Stimulated activated CD8-positive, alpha-beta memory T cell treated with anti-CD3 and anti-CD28 coated beads, Interleukin-7, amount 100 ng/mL, for 4 hours (primary cell): ENCODE results near the gene SPDEF.
A peak's percentile ranks its signal among the peaks of the same experiment; 100 is the strongest.

Source experiments
- DNase-seq, 2 donors: peaks; one replicate each; pipeline ENCODE4 v3.0.0-alpha.2; 2020; ENCODE audit warnings: low read depth in 2 of 2

SPDEF gene

GRCh38 chr6:34527751-34528670, 28.1 kb downstream of the SPDEF start:
- DNase-seq, result no peak

- peak; percentile 90 to 91 for DNase-seq
Observed at GRCh38 chr6:34526992-34527728, 29.0 kb downstream of the SPDEF start.

DNA sequence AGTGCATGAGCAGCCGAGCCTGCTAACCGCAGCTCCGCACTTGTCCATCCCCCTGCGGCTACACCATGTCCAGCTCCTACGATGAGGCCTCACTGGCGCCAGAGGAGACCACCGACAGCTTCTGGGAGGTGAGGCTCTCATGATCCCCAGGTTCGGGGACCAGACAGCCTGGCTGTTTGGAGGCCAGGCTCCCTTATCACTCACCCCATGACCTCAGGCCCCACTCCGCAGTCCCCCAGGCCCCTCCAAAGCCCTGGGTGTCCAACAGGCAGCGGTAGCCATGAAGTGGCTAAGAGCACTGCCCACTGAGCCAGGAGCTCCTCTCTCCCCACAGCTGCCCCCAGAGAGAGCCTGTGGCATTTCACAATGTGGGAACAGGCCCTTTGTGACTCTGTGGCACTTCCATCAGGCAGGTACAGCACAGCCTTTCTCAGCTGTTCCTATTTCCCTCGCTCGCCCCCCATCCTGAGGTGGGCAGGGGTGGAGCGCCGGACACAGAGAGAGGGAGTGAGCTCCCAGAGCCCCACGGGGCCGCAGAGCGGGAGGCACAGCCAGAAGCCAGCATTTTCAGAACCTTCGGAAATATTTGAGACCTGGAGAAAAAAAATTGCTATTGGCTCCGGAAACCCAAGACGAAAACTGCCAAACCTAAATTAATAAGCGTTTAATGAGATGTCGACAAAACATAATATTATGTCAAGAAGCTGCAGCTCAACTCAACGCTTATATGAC, 29.7 kb downstream of the SPDEF start:
- no peak for DNase-seq

- no peak for DNase-seq
Observed at GRCh38 chr6:34525431-34526175, 30.5 kb downstream of the SPDEF start.

- DNase-seq, result no peak
Observed at GRCh38 chr6:34524971-34525370, 31.2 kb downstream of the SPDEF start.

DNA sequence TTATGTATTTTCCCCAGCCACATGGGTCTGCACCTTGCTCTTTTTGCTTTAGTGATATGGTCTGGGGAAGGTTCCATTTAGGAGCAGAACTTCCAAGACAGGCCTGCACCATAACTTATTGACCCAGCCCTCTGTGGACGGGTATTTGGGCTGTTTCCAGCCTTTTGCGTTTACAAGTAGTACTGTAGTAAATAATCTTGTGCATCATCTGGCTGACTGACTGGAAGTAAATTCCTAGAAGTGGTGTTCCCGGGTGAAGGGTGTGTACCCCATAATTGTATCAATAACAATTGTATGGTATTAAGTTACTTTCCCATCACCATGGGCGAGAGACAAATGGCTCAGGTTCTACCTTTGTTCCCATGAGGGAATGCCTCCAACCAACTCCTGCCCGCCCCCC, 31.6 kb downstream of the SPDEF start:
- DNase-seq, result no peak

- DNase-seq, result no peak
Observed at GRCh38 chr6:34523441-34524206, 32.5 kb downstream of the SPDEF start.

DNA sequence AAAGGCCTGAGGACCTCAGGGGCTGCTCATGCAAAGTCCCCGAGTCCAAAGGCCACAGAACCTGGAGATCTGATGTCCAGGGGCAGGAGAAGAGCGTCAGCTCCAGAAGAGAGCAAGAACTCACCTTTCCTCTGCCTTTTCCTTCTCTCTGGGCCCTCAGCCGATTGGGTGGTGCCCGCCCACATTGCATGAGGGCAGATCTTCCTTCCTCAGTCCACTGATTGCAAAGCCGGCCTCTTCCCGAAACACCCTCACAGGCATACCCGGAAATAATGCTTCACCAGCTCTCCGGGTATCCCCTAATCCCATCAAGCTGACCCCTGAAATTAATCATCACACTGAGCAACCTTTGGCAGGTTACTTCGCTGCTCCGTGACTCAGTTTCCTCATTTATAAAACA, 33.4 kb downstream of the SPDEF start:
- DNase-seq, result no peak

GRCh38 chr6:34521463-34522285, 34.5 kb downstream of the SPDEF start:
- no peak for DNase-seq

- DNase-seq, result no peak
Observed at GRCh38 chr6:34520645-34521462, 35.3 kb downstream of the SPDEF start.

DNA sequence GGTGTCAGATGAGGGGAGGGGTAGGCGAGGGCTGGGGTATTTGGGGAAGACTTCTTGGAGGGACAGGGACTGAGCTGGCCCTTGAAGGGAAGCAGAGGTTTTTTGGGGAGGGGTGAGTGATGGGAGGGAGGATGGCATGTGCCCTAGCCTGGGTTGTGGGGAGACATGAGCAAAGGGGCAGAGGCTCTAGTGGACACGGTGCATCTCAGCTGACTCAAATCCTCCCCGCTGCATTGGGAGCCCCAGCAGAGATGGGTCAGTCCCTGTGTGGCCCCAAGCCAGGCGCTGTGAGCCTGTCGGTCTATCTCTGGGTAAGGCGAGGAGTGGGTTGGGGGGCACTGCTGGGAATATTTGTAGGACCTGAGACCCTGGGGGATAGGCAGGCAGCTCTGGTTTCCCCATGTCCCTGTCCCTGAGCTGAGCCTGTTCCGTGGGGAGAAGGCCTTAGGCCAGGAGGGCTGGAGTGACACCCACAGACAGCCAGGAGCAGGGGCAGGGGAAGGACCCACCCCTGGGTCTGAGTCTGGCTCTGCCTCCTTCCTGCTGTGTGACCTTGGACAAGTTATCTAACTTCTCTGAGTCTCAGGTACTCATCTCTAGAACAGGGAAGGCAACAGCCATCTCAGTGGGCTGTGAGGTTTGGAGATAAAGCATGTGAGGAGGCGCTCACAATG, 36.0 kb downstream of the SPDEF start:
- DNase-seq, result no peak

DNA sequence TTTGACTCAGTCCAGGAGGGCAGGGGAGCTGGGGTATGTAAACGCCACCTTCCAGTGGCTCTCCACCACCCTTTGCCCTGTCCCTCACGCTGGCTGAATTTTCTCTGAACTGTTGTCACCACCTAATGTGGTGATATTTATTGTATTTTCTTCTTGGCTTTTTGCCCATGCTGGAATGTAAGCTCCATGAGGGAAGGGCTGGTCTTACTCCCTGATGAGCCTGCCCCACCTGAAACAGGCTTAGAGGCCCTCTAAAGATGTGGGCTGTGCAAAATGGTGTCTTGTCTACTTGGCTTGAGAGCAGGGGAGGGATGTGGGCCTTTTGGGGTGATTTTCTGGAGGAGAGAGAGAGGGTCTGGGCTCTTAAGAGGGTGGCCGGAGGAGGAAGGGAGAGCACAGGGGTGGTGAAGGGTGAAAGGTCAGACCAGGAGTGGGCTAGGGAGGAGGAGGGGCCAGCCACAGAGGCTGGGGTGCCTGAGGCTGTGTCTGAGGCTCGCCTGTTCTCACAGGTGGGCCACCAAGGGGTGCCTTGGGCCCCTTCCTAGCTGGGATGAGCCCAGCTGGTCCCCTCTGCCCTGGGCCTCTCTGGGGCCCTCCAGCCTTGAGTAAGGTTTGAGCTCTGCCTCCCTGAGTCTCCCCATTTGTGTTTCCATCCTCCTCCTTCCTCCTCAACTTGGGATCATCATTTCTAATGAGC, 37.3 kb downstream of the SPDEF start:
- no peak for DNase-seq

GRCh38 chr6:34517966-34518365, 38.2 kb downstream of the SPDEF start:
- DNase-seq, result no peak

GRCh38 chr6:34517461-34517881, 38.7 kb downstream of the SPDEF start:
- no peak for DNase-seq

DNA sequence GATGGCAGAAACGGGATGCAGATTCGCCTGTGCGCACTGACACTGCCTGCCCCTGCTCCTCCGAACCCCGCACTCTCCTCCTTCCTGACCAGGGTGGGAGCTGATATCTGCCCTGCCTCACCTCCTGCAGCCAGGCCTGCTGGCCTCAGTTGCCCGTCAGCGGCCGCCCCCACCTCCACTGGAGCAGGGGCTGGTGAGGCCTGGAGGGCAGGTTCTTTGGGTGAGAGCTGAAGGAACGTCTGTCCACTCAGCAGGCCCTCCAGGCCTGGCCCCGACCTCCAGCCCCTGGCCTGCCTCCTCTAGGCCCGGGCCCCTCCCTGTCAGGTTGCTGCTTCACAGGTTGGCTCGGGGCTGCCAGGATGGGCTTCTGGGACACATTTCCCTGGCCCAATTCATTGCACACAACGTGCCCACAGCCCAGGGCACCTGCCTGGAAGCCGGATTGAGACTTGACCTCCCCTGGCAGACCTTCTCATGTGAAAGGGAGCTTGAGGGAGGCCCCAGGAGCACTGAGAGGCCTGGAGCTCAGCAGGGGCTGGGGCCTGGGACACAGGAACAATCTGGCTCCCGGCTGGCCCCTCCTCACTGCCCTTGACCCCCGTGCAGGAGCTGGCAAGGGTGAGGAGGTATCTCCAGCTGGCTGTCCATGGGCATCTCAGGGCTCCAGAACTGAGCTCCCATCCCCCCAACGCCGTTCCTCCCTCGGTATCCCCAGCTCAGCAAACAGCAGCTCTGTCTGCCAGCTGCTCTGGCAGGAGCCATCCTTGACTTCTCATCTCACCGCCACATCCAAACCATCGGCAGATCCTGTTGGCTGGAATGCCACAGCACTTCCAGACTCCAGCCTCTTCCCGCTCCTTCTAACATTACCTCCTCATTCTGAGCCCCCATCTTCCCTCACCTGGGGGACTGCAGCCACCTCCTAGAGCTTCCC, 39.5 kb downstream of the SPDEF start:
- DNase-seq, result no peak

DNA sequence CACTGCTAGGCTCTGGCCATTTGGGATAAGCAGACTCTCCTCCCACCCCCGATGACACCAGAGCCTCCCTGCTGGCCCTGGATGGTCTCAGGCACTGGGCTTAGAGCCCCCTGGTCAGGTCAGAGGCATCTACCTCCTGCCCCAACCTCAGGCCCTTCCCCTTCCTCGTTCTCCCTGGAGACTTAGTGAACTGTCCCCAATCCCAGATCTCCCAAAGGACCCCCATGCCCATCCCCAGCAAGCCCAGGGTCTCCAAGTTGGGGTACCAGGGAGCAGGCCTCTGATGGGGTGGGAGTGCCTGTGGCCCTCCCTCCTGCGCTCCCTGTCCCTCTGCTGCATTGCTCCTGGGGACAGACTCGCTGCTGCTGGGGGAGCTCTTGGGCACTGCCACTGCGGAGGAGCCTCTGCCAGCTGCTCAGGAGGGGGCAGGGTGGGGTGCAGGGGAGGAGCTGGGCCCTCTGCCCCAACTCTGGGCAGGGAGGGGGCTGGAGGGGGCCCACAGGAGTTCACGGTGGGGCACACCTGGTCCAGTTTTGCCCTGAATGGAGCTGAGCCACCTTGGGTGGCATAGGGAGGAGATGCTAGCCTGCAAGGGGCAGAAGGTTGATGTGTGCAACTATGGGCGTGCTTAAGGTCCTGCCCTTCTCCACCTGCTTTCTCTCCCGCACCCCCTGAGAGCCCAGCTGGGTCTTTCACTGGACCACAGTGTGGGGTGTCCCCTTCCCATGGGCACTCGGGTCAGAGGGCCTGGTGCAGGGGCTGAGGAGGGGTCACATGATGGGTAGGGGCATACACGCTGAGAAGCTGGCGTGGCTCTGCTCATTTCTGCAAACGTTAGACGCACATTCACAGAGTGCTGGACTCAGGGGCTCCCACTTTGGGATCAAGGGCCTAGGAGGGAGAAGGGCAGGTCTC, 40.4 kb downstream of the SPDEF start:
- DNase-seq, result no peak
